GM12891 (cell line): ENCODE results near the gene DENND1C.

Source experiments
- PAX5 ChIP-seq: IDR thresholded peaks from 2 replicates; pipeline ENCODE4 v1.6.1; 2011; ENCODE audit warnings: low read length, moderate library complexity, mild to moderate bottlenecking; ENCODE audit not compliant: insufficient read depth, severe bottlenecking
- POLR2A ChIP-seq: IDR thresholded peaks from 2 replicates; pipeline ENCODE4 v1.6.1; 2011; ENCODE audit warnings: low read depth, low read length, control low read depth
- POLR2AphosphoS5 ChIP-seq: IDR thresholded peaks from 2 replicates; pipeline ENCODE4 v1.6.1; 2011; ENCODE audit warnings: low read depth, low read length, control low read depth
- POU2F2 ChIP-seq: IDR thresholded peaks from 2 replicates; pipeline ENCODE4 v1.6.1; 2011; ENCODE audit warnings: low read depth, mild to moderate bottlenecking, control low read depth, low read length, moderate library complexity
- SPI1 ChIP-seq: IDR thresholded peaks from 2 replicates; pipeline ENCODE4 v1.6.1; 2011; ENCODE audit warnings: low read depth, low read length, control low read depth
- TAF1 ChIP-seq: IDR thresholded peaks from 2 replicates; pipeline ENCODE4 v1.6.1; 2011; ENCODE audit warnings: low read depth, low read length, control low read depth

DNA sequence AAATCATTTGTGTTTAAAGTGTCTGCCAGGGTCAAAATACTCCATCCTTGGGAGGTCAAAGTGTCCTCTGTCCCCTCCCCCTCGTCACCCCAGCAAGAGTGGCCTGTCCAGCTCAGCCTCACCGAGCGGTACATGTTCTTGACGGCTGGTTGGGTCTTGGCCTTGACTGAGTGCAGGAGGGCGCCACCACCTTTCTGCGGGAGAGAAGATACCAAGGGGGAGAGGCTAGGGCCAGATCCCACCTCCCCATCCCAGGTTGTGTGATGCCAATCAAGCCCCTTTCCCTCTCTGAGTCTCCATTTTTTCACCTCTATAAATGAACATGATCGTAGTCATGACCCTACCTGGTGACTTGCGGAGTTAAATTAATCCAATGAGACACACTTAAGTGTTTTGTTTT, 11.4 kb downstream of the DENND1C start:
- TF ChIP-seq POLR2AphosphoS5 (no peak), POLR2A (no peak), TAF1 (no peak), SPI1 (no peak), PAX5 (no peak), POU2F2 (no peak)
